GM19395 (cell line): Measurements from ENCODE around the gene RTN4.
"Not testable (repeated sequence)": the region's sequence is repeated elsewhere in the genome, so short reads cannot be mapped to it uniquely, and the experiment has no call there.

Source experiments
- ATAC-seq: cut with Tn5 transposase; IDR thresholded peaks from one replicate; pipeline ENCODE4 v1.9.1; 2021; ENCODE audit warnings: mild to moderate bottlenecking, moderate library complexity; ENCODE audit not compliant: unreplicated experiment

RTN4 gene

GRCh38 chr2:55012672-55013484 lies 37.4 kb downstream of the RTN4 start:
- no peak for ATAC-seq

GRCh38 chr2:55011831-55012671 lies 38.2 kb downstream of the RTN4 start:
- no peak for ATAC-seq

- no peak for ATAC-seq
These were observed 39.3 kb downstream of the RTN4 start for GRCh38 chr2:55010915-55011314.

- ATAC-seq = peak; percentile 93
These were observed 40.1 kb downstream of the RTN4 start for GRCh38 chr2:55010149-55010591.

GRCh38 chr2:55009277-55010060 lies 40.8 kb downstream of the RTN4 start:
- peak; percentile 22 for ATAC-seq

GRCh38 chr2:55006306-55006705 lies 43.9 kb downstream of the RTN4 start:
- no peak for ATAC-seq

GRCh38 chr2:55003706-55004639 lies 46.3 kb downstream of the RTN4 start:
- ATAC-seq = no peak

GRCh38 chr2:55001716-55002115 lies 48.5 kb downstream of the RTN4 start:
- no peak for ATAC-seq

GRCh38 chr2:55000341-55000740 lies 49.9 kb downstream of the RTN4 start:
- no peak for ATAC-seq

- no peak for ATAC-seq
These were observed 51.1 kb downstream of the RTN4 start for GRCh38 chr2:54999182-54999581.

- ATAC-seq = no peak
These were observed 52.4 kb downstream of the RTN4 start for GRCh38 chr2:54997826-54998225.

- no peak for ATAC-seq
These were observed 54.7 kb downstream of the RTN4 start for GRCh38 chr2:54995553-54995952.

GRCh38 chr2:54990694-54991093 lies 59.6 kb downstream of the RTN4 start:
- ATAC-seq = not testable (repeated sequence)

GRCh38 chr2:54988612-54989011 lies 61.6 kb downstream of the RTN4 start:
- no peak for ATAC-seq

GRCh38 chr2:54986264-54986663 lies 64.0 kb downstream of the RTN4 start:
- ATAC-seq = no peak

- no peak for ATAC-seq
These were observed 65.8 kb downstream of the RTN4 start for GRCh38 chr2:54984476-54984875.

GRCh38 chr2:54983345-54984220 lies 66.7 kb downstream of the RTN4 start:
- ATAC-seq = no peak

- no peak for ATAC-seq
These were observed 68.9 kb downstream of the RTN4 start for GRCh38 chr2:54981385-54981784.
